Measurements from ENCODE around the gene B3GALT6.

The B3GALT6 gene

DNA sequence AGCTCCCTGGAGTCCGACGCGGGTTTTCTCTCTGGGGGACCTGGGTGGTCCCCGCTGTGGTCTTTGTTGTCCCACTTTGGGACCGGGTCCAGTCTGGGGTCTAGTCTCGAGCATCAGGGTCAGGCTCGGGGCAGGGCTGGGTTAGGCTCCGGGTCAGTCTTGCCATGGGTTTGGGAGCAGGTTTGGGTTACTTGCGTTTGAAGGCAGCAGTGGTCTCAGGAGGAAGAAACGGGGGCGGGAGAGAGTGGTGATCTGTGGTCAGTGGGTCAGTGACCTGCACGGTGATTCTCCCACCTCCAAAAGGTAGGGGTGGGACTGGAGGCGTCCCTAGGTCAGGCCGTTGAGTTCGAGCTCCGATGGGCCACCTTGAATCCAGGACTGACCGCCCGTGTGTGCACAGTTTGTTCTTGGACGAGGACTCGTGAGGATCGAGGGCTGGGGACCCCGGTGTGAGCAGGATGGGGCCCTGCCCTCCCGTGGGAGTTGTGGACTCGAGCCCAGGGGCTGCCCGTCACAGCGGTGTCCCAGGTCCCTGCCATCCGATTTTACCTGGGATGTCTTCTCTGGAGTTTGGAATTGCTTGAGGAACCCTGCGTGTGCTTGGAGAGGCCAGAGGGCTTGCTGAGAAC, 2.3 kb downstream of the B3GALT6 start:
- no peak for DNase-seq

DNA sequence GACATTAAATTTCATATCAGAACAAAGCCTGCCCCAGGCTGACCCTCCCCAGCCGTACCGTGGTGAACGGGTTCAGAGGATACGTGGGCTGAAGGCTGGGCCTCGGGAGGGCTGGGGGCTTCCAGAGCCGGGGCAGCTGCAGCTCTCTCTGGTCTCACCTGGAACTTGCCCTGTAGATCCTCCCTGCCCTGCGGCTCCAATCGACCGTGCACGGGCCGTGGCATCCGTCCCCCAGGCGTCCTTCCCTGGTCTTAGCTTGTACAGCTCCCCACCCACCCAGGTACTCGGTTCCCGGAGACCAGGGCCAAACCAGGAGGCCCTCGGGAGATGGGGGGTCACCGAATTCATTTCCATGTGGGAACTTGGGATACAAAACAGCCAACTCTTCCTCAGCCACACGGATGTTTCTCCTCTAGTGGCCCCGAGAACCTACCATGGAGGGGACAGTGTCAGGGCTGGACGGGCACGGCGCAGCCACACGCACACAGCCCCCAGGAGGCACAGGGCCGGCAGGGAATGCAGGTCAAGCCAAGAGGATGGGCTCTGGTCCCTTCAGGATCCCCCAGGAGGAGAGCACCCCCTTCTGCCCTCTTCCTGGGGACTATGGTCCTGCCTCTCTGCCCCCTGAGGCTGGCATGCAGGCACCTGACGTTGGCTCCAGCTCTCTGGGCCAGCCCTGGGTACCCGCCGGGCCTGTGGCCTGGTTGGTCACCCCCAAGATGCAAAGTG, 3.1 kb downstream of the B3GALT6 start:
- no peak for DNase-seq

DNA sequence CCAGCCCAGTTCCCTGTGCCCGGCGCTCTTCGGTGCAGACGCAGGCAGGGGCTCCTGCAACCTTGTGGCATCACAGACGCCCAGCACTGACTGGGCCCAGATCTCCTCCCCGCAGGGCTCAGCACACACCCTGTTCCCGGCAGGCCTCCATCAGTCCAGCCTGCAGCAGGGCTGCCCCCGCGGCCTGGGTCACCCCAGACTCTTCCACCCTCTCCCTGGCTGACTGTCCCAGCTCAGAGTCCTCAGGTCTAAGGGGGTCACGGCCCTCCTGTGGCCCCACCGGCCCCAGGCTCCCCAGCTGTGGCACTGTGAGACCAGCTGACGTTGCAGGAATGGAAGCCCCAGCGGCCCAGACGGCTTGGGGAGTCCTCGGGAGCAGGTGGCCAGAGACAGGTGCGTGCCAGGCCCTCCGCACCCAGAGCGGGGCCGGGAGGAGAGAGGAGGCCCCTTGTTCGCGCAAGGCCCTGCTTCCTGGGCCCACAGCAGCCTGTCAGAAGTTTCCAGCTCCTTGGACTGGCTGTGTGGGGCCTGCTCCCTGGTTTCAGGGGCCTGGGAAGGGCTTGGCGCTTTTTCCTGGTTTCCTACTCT, 4.2 kb downstream of the B3GALT6 start:
- DNase-seq: no peak

- no peak for DNase-seq
Observed at GRCh38 chr1:1236945-1237873, 5.2 kb downstream of the B3GALT6 start.

DNA sequence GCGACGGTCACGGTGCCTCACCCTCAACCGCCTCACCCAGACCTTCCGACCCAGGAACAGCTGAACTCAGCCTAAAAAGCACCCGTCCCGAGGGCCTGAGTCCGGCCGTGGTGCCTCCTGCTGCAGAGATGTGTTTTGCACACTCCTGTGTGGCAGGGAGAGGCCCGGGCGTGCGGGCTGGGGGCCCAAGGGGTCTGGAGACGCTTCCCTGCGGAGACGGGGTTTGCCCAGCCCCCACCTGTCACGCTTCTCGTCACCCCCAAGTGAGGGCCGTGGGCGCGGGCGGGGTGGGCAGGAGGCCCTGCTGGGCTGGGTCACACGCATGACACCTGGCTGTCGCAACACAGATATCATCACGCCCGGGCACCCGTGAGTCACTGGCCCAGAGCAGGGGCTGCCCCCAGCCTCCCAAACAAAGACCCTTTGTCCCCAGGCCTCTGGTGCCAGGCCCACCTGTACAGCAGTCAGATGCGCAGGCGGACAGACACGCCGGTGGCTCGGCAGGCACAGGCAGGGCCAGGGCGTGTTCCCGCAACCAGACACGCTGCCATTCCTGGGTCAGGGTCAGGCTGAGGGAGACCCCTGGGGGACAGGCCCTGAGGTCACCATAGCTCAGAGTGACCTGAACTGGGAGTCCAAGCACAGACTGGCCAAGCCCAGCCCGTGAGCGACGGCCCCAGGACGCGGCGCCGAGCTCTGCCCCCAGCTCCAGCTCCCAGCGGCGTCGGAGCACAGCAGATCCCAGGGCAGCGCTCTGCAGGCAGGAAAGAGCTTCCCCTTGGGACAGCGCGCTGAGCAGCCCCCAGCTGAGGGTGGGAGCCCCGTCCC, 6.1 kb downstream of the B3GALT6 start:
- no peak for DNase-seq

GRCh38 chr1:1238702-1239178, 6.7 kb downstream of the B3GALT6 start:
- no peak for DNase-seq

- DNase-seq: no peak
Observed at GRCh38 chr1:1239227-1239613, 7.2 kb downstream of the B3GALT6 start.

DNA sequence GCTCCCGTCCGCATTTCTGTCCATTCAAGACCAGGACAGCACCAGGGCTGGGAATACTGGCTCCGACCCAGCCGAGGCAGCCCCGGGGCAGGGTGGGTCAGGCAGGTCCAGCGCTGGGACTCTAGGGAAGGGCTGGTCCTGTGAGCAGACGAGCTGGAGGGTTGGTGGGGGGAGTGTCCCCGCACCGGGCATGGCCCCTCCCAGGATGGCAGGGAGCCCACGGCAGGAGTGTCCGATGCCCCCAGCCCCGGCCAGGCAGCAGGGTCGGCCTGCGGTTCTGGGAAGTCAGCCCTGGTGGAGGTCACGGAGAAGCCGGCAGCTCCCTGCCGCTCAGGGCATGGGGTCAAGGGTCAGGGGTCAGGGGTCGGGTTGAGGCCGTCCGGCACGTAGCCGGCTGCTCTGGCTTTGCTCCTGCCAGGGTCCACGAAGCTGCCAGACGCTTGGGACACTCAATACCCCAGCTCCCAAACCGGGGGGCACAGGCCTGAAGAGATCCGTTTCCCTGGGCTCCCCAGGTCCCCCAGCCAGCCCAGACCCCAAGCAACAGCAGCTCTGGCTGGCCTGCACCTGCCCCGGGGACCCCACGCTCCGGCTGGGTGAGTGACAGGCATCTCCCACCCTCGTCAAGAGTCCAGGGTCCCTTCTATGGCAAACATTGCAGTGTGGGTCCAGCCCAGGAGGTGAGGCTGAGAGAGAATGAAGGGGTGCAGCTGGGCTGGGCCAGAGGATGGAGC, 7.7 kb downstream of the B3GALT6 start:
- no peak for DNase-seq

- DNase-seq: no peak
Observed at GRCh38 chr1:1240348-1240732, 8.3 kb downstream of the B3GALT6 start.

- no peak for DNase-seq
Observed at GRCh38 chr1:1240822-1241587, 9.0 kb downstream of the B3GALT6 start.

DNA sequence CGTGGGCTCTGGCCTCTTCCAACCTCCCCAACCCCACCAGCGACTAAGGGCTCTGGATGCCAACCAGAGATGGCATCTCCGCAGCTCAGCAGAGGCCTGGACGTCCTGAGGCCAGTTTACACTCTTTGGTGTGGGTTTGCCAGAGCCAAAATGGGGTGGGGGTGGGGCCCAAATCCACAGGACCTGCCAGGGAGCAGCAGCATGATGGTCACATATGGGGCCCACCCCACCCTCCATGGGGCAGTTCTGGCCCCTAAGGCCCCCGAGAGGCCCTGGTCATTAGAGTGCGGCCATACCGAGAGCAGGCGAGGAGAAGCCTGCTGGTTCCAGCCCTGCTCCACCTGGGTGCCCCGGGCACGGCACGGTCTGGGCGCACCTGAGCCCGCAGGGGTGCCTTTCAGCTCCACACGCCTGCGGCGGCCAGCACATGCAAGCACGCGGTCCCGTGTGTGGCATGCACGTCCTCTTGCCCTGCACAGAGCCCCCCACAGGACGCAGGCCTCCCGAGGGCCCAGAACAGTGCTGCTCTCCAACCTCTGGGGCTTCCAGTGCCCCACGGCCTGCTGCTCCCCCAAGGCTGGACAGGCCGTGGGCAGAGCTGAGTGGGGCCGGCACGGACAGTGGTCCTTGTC, 9.7 kb downstream of the B3GALT6 start:
- no peak for DNase-seq

DNA sequence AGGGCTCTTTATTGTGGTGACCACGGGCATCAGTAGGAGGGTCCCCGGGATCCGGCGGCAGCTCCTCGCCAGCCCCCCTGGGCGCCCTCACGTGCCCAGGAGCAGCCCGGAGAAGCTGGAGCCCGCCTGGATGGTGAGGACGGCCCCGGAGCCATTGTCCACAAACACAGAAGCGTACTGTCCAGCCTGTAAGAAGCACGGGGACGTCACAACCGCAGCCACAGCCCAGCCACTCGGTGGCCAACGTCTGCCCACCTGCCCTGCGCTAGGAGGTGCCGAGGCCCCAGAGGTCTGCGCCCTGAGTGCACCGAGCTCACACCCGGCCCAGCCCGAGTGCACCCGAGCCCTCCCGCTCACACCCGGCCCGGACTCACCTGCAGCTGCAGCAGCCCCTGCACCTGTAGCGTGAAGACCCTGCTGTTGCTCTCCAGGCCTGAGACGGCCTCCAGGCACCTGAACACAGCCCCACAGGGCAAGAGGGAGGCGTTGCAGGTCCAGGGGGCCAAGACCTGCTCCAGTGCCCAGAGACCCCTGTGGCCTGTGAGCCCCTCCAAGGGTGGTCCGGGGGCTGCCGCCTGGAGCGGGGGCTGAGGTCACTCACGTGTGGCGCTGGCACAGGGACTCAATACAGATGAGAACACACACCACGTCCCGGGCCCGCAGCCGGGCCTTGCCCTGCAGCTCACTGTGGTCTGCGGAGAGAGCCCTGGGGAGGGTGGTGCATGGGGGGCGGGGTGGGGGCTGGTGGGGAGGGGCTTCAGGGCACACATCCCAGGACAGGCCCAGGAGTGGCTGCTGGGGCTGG, 10.6 kb downstream of the B3GALT6 start:
- no peak for DNase-seq

- DNase-seq: no peak
Observed at GRCh38 chr1:1243266-1243660, 11.2 kb downstream of the B3GALT6 start.

DNA sequence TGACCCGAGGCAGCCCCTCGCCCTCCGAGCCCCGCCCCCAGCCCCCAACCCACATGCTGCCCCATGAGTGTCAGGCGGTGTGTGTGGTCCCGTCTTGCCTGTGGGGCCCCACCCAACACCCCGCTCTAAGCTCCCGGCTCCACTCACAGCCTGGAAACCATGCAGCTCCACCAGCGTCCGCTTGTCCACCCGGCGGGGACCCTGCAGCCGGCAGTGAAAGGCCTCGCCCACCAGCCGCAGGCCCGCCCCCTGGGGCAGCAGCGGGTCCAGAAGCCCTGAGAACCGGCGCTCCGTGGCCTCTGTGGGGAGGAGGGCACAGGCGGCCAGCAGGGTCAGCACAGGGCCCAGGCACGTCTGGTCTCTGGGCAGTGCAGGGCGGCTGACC, 11.8 kb downstream of the B3GALT6 start:
- DNase-seq: no peak

GRCh38 chr1:1244192-1244811, 12.3 kb downstream of the B3GALT6 start:
- DNase-seq: no peak

- no peak for DNase-seq
Observed at GRCh38 chr1:1245178-1245816, 13.3 kb downstream of the B3GALT6 start.

- no peak for DNase-seq
Observed at GRCh38 chr1:1245817-1246576, 14.0 kb downstream of the B3GALT6 start.

Data from HCEC 1CT (cell line).